GM23338 (cell line): ENCODE measurements around the gene LMNTD2.

Experiments
- CREB1 ChIP-seq: fragments of 250-450 bp; sonication (Bioruptor Pico); IDR thresholded peaks from 2 replicates; pipeline ENCODE4 v1.5.0; 2020; ENCODE audit warnings: low read depth, mild to moderate bottlenecking, moderate library complexity
- EZH2 ChIP-seq: fragments of 200-600 bp; sonication (generic); IDR thresholded peaks from one replicate; pipeline ENCODE4 v1.8.0; 2017; ENCODE audit warnings: antibody characterized with exemption, mild to moderate bottlenecking, low read depth; ENCODE audit not compliant: unreplicated experiment
- EZH2phosphoT487 ChIP-seq: fragments of 200-600 bp; sonication (generic); IDR thresholded peaks from one replicate; pipeline ENCODE4 v1.8.1; 2018; ENCODE audit warnings: antibody characterized with exemption; ENCODE audit not compliant: unreplicated experiment
- JUNB ChIP-seq: IDR thresholded peaks from one replicate; pipeline ENCODE4 v1.6.1; 2016; ENCODE audit warnings: antibody characterized with exemption; ENCODE audit not compliant: unreplicated experiment
- NANOG ChIP-seq: IDR thresholded peaks from 2 replicates; pipeline ENCODE4 v1.6.1; 2016; ENCODE audit warnings: antibody characterized with exemption, borderline replicate concordance
- POLR2AphosphoS5 ChIP-seq: IDR thresholded peaks from 2 replicates; pipeline ENCODE4 v1.6.1; 2016; ENCODE audit warnings: antibody characterized with exemption, low read depth
- STAT1 ChIP-seq: IDR thresholded peaks from one replicate; pipeline ENCODE4 v1.6.1; 2016; ENCODE audit warnings: antibody characterized with exemption; ENCODE audit not compliant: unreplicated experiment
- ZNF114 ChIP-seq: fragments of 250-450 bp; sonication (Bioruptor Pico); IDR thresholded peaks from 2 replicates; pipeline ENCODE4 v1.5.0; 2020; ENCODE audit warnings: mild to moderate bottlenecking, moderate library complexity
- ZNF331 ChIP-seq: fragments of 250-450 bp; sonication (Bioruptor Pico); IDR thresholded peaks from 2 replicates; pipeline ENCODE4 v1.5.0; 2020; ENCODE audit warnings: low read depth, mild to moderate bottlenecking, moderate library complexity
- TF ChIP-seq, protein P1 (sequence below): fragments of 250-450 bp; sonication (Bioruptor Pico); IDR thresholded peaks from 2 replicates; pipeline ENCODE4 v1.5.0; 2020; ENCODE audit warnings: mild to moderate bottlenecking, moderate library complexity
- TF ChIP-seq, protein P2 (sequence below), 2 experiments: fragments of 200-600 bp in 1 of 2; sonication (generic) in 1 of 2; conservative IDR thresholded peaks; 2 replicates each; pipeline versions ENCODE4 v1.5.1 to v1.6.1; 2016 to 2017; ENCODE audit warnings: antibody characterized with exemption in 2 of 2, low read depth in 2 of 2, mild to moderate bottlenecking in 2 of 2, moderate library complexity in 1 of 2
- TF ChIP-seq, protein P3 (sequence below): IDR thresholded peaks from 2 replicates; pipeline ENCODE4 v1.6.1; 2016; ENCODE audit warnings: antibody characterized with exemption

DNA sequence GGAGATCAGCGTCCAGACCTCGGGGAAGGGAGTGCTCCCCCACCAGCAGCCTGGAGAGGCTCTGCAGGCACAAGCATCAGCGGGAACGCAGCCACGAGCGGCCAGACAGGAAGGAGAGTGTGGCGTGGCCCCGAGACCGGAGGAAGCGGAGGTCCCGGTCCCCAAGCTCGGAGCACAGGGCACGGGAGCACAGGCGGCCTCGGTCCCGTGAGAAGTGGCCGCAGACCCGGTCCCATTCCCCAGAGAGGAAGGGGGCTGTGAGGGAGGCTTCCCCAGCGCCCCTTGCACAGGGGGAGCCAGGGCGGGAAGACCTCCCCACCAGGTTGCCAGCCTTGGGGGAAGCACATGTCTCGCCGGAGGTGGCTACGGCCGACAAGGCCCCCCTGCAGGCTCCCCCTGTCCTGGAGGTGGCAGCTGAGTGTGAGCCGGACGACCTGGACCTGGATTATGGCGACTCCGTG, 48.3 kb upstream of the LMNTD2 start:
- TF ChIP-seq, protein P1, sequence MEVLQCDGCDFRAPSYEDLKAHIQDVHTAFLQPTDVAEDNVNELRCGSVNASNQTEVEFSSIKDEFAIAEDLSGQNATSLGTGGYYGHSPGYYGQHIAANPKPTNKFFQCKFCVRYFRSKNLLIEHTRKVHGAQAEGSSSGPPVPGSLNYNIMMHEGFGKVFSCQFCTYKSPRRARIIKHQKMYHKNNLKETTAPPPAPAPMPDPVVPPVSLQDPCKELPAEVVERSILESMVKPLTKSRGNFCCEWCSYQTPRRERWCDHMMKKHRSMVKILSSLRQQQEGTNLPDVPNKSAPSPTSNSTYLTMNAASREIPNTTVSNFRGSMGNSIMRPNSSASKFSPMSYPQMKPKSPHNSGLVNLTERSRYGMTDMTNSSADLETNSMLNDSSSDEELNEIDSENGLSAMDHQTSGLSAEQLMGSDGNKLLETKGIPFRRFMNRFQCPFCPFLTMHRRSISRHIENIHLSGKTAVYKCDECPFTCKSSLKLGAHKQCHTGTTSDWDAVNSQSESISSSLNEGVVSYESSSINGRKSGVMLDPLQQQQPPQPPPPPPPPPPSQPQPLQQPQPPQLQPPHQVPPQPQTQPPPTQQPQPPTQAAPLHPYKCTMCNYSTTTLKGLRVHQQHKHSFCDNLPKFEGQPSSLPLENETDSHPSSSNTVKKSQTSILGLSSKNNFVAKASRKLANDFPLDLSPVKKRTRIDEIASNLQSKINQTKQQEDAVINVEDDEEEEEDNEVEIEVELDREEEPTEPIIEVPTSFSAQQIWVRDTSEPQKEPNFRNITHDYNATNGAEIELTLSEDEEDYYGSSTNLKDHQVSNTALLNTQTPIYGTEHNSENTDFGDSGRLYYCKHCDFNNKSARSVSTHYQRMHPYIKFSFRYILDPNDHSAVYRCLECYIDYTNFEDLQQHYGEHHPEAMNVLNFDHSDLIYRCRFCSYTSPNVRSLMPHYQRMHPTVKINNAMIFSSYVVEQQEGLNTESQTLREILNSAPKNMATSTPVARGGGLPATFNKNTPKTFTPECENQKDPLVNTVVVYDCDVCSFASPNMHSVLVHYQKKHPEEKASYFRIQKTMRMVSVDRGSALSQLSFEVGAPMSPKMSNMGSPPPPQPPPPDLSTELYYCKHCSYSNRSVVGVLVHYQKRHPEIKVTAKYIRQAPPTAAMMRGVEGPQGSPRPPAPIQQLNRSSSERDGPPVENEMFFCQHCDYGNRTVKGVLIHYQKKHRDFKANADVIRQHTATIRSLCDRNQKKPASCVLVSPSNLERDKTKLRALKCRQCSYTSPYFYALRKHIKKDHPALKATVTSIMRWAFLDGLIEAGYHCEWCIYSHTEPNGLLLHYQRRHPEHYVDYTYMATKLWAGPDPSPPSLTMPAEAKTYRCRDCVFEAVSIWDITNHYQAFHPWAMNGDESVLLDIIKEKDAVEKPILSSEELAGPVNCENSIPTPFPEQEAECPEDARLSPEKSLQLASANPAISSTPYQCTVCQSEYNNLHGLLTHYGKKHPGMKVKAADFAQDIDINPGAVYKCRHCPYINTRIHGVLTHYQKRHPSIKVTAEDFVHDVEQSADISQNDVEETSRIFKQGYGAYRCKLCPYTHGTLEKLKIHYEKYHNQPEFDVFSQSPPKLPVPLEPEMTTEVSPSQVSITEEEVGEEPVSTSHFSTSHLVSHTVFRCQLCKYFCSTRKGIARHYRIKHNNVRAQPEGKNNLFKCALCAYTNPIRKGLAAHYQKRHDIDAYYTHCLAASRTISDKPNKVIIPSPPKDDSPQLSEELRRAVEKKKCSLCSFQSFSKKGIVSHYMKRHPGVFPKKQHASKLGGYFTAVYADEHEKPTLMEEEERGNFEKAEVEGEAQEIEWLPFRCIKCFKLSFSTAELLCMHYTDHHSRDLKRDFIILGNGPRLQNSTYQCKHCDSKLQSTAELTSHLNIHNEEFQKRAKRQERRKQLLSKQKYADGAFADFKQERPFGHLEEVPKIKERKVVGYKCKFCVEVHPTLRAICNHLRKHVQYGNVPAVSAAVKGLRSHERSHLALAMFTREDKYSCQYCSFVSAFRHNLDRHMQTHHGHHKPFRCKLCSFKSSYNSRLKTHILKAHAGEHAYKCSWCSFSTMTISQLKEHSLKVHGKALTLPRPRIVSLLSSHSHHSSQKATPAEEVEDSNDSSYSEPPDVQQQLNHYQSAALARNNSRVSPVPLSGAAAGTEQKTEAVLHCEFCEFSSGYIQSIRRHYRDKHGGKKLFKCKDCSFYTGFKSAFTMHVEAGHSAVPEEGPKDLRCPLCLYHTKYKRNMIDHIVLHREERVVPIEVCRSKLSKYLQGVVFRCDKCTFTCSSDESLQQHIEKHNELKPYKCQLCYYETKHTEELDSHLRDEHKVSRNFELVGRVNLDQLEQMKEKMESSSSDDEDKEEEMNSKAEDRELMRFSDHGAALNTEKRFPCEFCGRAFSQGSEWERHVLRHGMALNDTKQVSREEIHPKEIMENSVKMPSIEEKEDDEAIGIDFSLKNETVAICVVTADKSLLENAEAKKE (CRISPR knock-in tag) = no peak
- TF ChIP-seq, protein P2, sequence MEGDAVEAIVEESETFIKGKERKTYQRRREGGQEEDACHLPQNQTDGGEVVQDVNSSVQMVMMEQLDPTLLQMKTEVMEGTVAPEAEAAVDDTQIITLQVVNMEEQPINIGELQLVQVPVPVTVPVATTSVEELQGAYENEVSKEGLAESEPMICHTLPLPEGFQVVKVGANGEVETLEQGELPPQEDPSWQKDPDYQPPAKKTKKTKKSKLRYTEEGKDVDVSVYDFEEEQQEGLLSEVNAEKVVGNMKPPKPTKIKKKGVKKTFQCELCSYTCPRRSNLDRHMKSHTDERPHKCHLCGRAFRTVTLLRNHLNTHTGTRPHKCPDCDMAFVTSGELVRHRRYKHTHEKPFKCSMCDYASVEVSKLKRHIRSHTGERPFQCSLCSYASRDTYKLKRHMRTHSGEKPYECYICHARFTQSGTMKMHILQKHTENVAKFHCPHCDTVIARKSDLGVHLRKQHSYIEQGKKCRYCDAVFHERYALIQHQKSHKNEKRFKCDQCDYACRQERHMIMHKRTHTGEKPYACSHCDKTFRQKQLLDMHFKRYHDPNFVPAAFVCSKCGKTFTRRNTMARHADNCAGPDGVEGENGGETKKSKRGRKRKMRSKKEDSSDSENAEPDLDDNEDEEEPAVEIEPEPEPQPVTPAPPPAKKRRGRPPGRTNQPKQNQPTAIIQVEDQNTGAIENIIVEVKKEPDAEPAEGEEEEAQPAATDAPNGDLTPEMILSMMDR (conservative IDR thresholded peaks at IDR 0.05; ENCODE audit: low read depth in 2 of 2) = no peak
- no peak for TF ChIP-seq CREB1
- TF ChIP-seq EZH2 = no peak
- TF ChIP-seq JUNB = no peak
- no peak for TF ChIP-seq POLR2AphosphoS5
- no peak for TF ChIP-seq EZH2phosphoT487
- TF ChIP-seq STAT1 = no peak
- no peak for TF ChIP-seq ZNF331 (CRISPR knock-in tag)
- no peak for TF ChIP-seq NANOG
- no peak for TF ChIP-seq ZNF114 (CRISPR knock-in tag)
- TF ChIP-seq, protein P3, sequence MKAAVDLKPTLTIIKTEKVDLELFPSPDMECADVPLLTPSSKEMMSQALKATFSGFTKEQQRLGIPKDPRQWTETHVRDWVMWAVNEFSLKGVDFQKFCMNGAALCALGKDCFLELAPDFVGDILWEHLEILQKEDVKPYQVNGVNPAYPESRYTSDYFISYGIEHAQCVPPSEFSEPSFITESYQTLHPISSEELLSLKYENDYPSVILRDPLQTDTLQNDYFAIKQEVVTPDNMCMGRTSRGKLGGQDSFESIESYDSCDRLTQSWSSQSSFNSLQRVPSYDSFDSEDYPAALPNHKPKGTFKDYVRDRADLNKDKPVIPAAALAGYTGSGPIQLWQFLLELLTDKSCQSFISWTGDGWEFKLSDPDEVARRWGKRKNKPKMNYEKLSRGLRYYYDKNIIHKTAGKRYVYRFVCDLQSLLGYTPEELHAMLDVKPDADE = no peak
